ENCODE data around the gene DUSP15. TPM values are rescaled to one million over a fixed set of nuclear protein-coding genes. Genes with fewer than 3 reads are reported as not detected.

The DUSP15 gene
- total RNA-seq, 2 experiments from 2014 or later = not detected

- ATAC-seq = no peak
- CTCF ChIA-PET = interaction anchor here (0.8 to 1.7 kb wide), 3 partner anchors 9 to 18 kb away, joined by 3 to 6 read pairs (median 5); no protein-coding TSS in a partner anchor
Observed at GRCh38 chr20:31840906-31841816, 29.2 kb downstream of the DUSP15 start.

GRCh38 chr20:31839782-31840487 lies 30.4 kb downstream of the DUSP15 start:
- Mint-ChIP-seq H3K4me3 (no peak overlapping the region), H3K9me3 (no peaks in the 10 kb centered on the region)
- CTCF ChIA-PET = interaction anchor here (0.8 to 6.8 kb wide), 3 partner anchors 12 to 18 kb away, joined by 3 to 46 read pairs (median 18); no protein-coding TSS in a partner anchor

More at GRCh38 chr20:31840906-31841816, 29.2 kb downstream of the DUSP15 start:
- no peaks in the 10 kb centered on the region for H3K36me3 Mint-ChIP-seq (ENCODE audit: low read depth)
- no peak overlapping the region for H3K27ac Mint-ChIP-seq
- no peak overlapping the region for H3K4me3 Mint-ChIP-seq
- POLR2A ChIA-PET = no interaction called here
- H3K27me3 Mint-ChIP-seq = no peaks in the 10 kb centered on the region
- no peaks in the 10 kb centered on the region for H3K9me3 Mint-ChIP-seq
- peaks cover 4% of the 10 kb centered on the region for H3K4me1 Mint-ChIP-seq (ENCODE audit: low read depth)
- intact Hi-C loops (cut with micrococcal nuclease) = no loop called here
- no peak for DNase-seq
- TF ChIP-seq CTCF (IDR thresholded peaks at IDR 0.05) = no peak

GRCh38 chr20:31838646-31839292 lies 31.6 kb downstream of the DUSP15 start:
- CTCF ChIA-PET = interaction anchor here (1.7 to 6.8 kb wide), 4 partner anchors 8 to 113 kb away, joined by 8 to 46 read pairs (median 16); partner anchors contain the start of gene PDRG1
- no peak for DNase-seq
- Mint-ChIP-seq H3K4me1 (ENCODE audit: low read depth) (peaks cover 8% of the 10 kb centered on the region), H3K27ac (no peak overlapping the region), H3K9me3 (no peaks in the 10 kb centered on the region), H3K36me3 (ENCODE audit: low read depth) (no peaks in the 10 kb centered on the region), H3K4me3 (no peak overlapping the region), H3K27me3 (no peaks in the 10 kb centered on the region)
- intact Hi-C loops (cut with micrococcal nuclease) = no loop called here
- no peak for ATAC-seq
- POLR2A ChIA-PET = interaction anchor here (1.0 kb wide), 1 partner anchor 11 kb away, joined by 3 read pairs; no protein-coding TSS in a partner anchor
- TF ChIP-seq CTCF (IDR thresholded peaks at IDR 0.05) = no peak

More at GRCh38 chr20:31839782-31840487, 30.4 kb downstream of the DUSP15 start:
- intact Hi-C loops (cut with micrococcal nuclease) = no loop called here
- DNase-seq = no peak
- no peak overlapping the region for H3K27ac Mint-ChIP-seq
- H3K27me3 Mint-ChIP-seq = no peaks in the 10 kb centered on the region
- no peaks in the 10 kb centered on the region for H3K36me3 Mint-ChIP-seq (ENCODE audit: low read depth)
- no peak for TF ChIP-seq CTCF (IDR thresholded peaks at IDR 0.05)
- POLR2A ChIA-PET = no interaction called here
- ATAC-seq = no peak
- H3K4me1 Mint-ChIP-seq (ENCODE audit: low read depth) = peaks cover 8% of the 10 kb centered on the region

GRCh38 chr20:31837896-31838397 lies 32.4 kb downstream of the DUSP15 start:
- intact Hi-C loops (cut with micrococcal nuclease) = no loop called here
- CTCF ChIA-PET = interaction anchor here (0.7 to 6.8 kb wide), 6 partner anchors 9 to 114 kb away, joined by 3 to 46 read pairs (median 11); partner anchors contain the start of gene PDRG1
- Mint-ChIP-seq H3K4me1 (ENCODE audit: low read depth) (peaks cover 8% of the 10 kb centered on the region), H3K27me3 (no peaks in the 10 kb centered on the region), H3K36me3 (ENCODE audit: low read depth) (no peaks in the 10 kb centered on the region), H3K9me3 (no peaks in the 10 kb centered on the region), H3K4me3 (no peak overlapping the region), H3K27ac (no peak overlapping the region)
- ATAC-seq (no peak), DNase-seq (no peak)
- no peak for TF ChIP-seq CTCF (IDR thresholded peaks at IDR 0.05)
- POLR2A ChIA-PET = interaction anchor here (1.0 kb wide), 1 partner anchor 12 kb away, joined by 3 read pairs; no protein-coding TSS in a partner anchor

Data from activated CD8-positive, alpha-beta T cell treated with anti-CD3 and anti-CD28 coated beads for 36 hours (primary cell).